Left lung (tissue), 10 donors: ENCODE measurements around the gene GINS2. TPM values are rescaled to one million over a fixed set of nuclear protein-coding genes. Genes with fewer than 3 reads are reported as not detected.
A peak's percentile ranks its signal among the peaks of the same experiment; 100 is the strongest.

ENCODE experiments used
- ATAC-seq: fragments of 200-7000 bp; cut with Tn5 transposase; one replicate; pipeline ENCODE4 v1.9.1; 2020; ENCODE audit warnings: moderate library complexity
- DNase-seq, 4 donors: peaks; one replicate each; pipeline ENCODE4 v3.0.0-alpha.2; 2013 to 2020
- H3K27ac ChIP-seq, 2 donors: fragments of 200-600 bp; sonication (generic) in 1 of 2; one replicate each; pipeline versions ENCODE4 v1.5.0 to v1.8.0; 2020 to 2021
- H3K27me3 ChIP-seq, 2 donors: fragments of 200-600 bp; sonication (generic) in 1 of 2; one replicate each; pipeline versions ENCODE4 v1.5.0 to v1.8.0; 2020 to 2021
- H3K36me3 ChIP-seq, 2 donors: fragments of 200-600 bp; sonication (generic) in 1 of 2; one replicate each; pipeline versions ENCODE4 v1.5.0 to v1.8.0; 2020 to 2021
- H3K4me1 ChIP-seq, 2 donors: fragments of 200-600 bp; one replicate each; pipeline ENCODE4 v1.8.0; 2021
- H3K4me3 ChIP-seq, 2 donors: fragments of 200-600 bp; sonication (generic) in 1 of 2; one replicate each; pipeline versions ENCODE4 v1.5.0 to v1.8.0; 2020 to 2021; ENCODE audit warnings: mild to moderate bottlenecking in 1 of 2
- H3K9me3 ChIP-seq, 2 donors: fragments of 200-600 bp; sonication (generic) in 1 of 2; one replicate each; pipeline versions ENCODE4 v1.5.0 to v1.8.0; 2020 to 2021
- intact Hi-C, 2 donors: fragments of 100-400 bp; cut with DNase I; formaldehyde crosslinking; loops; one replicate each; pipeline versions ENCODE4 v1.11.2 to v1.14.2; 2022
- polyA plus RNA-seq, 6 donors: library from polyadenylated mRNA; unstranded; fragments of 120-200 nt; gene quantifications; one replicate each; pipeline ENCODE4 v1.2.1, GENCODE V29; 2013; ENCODE audit not compliant: insufficient read length in 6 of 6
- total RNA-seq, 2 donors: library from RNA; stranded (reverse); fragmentation: NEBNext Ultra II Directional; extraction: Animal tissue kit (Norgen Biotek cat#: 25700); gene quantifications; one replicate each; pipeline ENCODE4 v1.2.1, GENCODE V29; 2021
- TF ChIP-seq, protein P1 (sequence below), 2 donors: fragments of 200-600 bp; sonication (generic) in 1 of 2; IDR thresholded peaks; one replicate each; pipeline versions ENCODE4 v1.5.0 to v1.8.0; 2021; ENCODE audit warnings: antibody characterized with exemption in 2 of 2
- donor health status: DM: no; HTN: yes; CAD: no.
- donor health status: DM: no; HTN: no; CAD: no.

Gene GINS2
- total and polyA plus RNA-seq, 8 donors = 4.2 to 17.4 (median 13.8) TPM

DNA sequence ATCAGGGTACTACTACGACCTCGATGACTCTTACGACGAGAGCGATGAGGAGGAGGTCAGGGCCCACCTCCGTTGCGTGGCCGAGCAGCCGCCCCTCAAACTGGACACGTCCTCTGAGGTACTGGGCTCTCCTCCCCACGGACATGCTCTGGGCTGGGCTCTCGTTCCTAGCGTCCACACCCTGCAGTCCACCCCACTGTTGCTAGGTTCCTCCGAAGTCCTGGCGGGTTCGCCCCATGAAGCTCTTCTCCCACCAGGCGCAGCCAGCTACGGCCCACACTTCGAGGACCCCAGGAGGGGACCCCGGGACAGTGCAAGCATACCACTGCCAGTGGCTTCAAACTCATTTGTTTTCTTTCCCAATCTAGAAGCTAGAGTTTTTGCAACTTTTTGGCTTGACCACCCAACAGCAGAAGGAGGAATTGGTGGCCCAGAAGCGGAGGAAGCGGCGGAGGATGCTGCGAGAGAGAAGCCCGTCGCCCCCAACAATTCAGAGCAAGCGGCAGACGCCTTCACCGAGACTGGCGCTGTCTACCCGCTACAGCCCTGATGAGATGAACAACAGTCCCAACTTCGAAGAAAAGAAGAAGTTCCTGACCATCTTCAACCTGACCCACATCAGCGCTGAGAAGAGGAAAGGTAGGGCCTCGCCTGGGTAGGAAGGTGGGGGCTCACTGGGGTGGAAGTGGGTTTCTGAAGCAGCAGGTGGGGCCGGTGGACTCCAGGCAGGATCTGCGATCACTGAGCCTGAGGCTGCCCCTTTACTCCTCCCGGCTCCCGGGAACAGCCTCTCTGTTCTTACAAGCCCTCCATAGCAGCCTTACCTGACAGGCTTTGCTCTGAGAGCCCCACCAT, 25.6 kb downstream of the GINS2 start:
- no peak overlapping the region for H3K27ac ChIP-seq

DNA sequence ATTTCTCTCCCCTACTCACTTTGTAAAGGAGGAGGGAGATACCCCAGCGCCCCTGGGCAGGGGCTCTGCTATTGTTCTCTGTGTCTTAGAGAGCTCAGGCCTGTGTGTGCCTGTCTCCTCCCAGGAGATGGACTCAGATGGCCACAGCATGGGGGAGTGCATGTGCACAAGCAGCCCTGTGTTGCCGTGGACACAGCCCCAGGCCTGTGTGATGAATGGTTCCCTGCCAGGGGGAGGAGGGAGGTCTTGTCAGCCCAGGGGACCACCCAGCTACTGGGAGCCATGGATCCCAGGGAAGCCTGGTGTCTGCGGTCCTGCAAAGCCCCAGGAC, 26.3 kb downstream of the GINS2 start:
- ATAC-seq (no peak), DNase-seq (no peak)
- no peak overlapping the region for H3K4me3 ChIP-seq
- no peaks in the 10 kb centered on the region for H3K27me3 ChIP-seq
- H3K9me3 ChIP-seq = no peaks in the 10 kb centered on the region
- TF ChIP-seq, protein P1, sequence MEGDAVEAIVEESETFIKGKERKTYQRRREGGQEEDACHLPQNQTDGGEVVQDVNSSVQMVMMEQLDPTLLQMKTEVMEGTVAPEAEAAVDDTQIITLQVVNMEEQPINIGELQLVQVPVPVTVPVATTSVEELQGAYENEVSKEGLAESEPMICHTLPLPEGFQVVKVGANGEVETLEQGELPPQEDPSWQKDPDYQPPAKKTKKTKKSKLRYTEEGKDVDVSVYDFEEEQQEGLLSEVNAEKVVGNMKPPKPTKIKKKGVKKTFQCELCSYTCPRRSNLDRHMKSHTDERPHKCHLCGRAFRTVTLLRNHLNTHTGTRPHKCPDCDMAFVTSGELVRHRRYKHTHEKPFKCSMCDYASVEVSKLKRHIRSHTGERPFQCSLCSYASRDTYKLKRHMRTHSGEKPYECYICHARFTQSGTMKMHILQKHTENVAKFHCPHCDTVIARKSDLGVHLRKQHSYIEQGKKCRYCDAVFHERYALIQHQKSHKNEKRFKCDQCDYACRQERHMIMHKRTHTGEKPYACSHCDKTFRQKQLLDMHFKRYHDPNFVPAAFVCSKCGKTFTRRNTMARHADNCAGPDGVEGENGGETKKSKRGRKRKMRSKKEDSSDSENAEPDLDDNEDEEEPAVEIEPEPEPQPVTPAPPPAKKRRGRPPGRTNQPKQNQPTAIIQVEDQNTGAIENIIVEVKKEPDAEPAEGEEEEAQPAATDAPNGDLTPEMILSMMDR (IDR thresholded peaks at IDR 0.05) = no peak
- no peaks in the 10 kb centered on the region for H3K4me1 ChIP-seq
- no peak overlapping the region for H3K27ac ChIP-seq
- intact Hi-C loops = no loop called here
- H3K36me3 ChIP-seq = peaks cover 4 to 100% of the 10 kb centered on the region in 2 donors

More for the DNA sequence above, 25.6 kb downstream of the GINS2 start:
- no peak for ATAC-seq
- Histone ChIP-seq H3K36me3 (peaks cover under 1 to 100% of the 10 kb centered on the region in 2 donors), H3K27me3 (no peaks in the 10 kb centered on the region), H3K9me3 (no peaks in the 10 kb centered on the region), H3K4me1 (no peaks in the 10 kb centered on the region), H3K4me3 (no peak overlapping the region)
- TF ChIP-seq, protein P1 (IDR thresholded peaks at IDR 0.05) = no peak
- peak in 1 of 4 donors; percentile 47 for DNase-seq
- intact Hi-C loops = no loop called here

DNA sequence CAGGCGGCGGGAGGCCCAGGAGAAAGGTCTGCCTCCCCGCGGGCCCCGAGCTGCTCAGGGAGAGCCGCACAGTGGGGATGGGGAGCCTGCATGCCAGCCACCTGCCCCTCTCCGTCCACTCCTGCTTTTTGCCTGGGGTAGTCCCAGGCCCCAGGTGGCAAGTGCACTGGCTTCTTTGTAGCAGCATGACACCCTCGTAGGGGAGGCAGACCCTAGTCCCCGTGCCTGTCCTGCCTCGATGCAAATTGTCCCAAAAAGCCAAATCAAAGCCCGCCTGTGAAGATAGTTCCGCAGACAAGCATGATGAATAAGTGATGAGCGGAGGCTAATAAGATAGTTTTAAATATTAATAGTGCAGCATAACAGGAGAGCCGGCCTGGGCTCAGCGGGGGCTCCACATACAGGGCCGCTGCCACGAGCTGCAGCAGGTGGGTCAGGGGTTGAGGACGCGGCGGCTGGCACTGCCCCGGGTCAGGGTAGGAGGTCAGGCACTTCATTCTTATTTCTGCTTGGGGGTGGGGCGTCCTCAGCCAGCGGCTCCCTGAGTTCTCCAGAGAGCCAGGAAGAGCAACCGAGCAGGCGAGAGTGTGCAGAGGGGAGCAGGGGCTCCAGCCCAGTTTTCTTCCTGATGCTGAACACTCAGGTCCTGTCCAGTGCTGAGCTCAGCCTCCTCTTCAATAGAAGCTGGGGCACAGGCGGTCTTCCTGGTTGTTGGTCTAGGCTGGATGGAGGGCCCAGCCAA, 26.8 kb downstream of the GINS2 start:
- peak in 1 of 4 donors; percentile 50 for DNase-seq
- ATAC-seq = no peak

GRCh38 chr16:85660843-85661739, 27.7 kb downstream of the GINS2 start:
- Histone ChIP-seq H3K4me3 (no peak overlapping the region), H3K36me3 (peaks cover 4 to 100% of the 10 kb centered on the region in 2 donors), H3K4me1 (no peaks in the 10 kb centered on the region), H3K27me3 (no peaks in the 10 kb centered on the region), H3K9me3 (no peaks in the 10 kb centered on the region), H3K27ac (no peak overlapping the region)
- TF ChIP-seq, protein P1 (IDR thresholded peaks at IDR 0.05) = no peak
- ATAC-seq (no peak), DNase-seq (peak in 1 of 4 donors; percentile 76)
- intact Hi-C loops = no loop called here

More for the DNA sequence above, 26.8 kb downstream of the GINS2 start:
- Histone ChIP-seq H3K4me3 (no peak overlapping the region), H3K9me3 (no peaks in the 10 kb centered on the region), H3K4me1 (no peaks in the 10 kb centered on the region), H3K27me3 (no peaks in the 10 kb centered on the region), H3K36me3 (peaks cover 4 to 100% of the 10 kb centered on the region in 2 donors), H3K27ac (no peak overlapping the region)
- intact Hi-C loops = no loop called here
- TF ChIP-seq, protein P1 (IDR thresholded peaks at IDR 0.05) = no peak
